Measurements from ENCODE around the gene ZNF335. TPM values are rescaled to one million over a fixed set of nuclear protein-coding genes. Genes with fewer than 3 reads are reported as not detected.
A peak's percentile ranks its signal among the peaks of the same experiment; 100 is the strongest.

ZNF335 gene
- total RNA-seq, 6 donors from 2014 or later, result 17.4 to 41.9 (median 23.0) TPM

GRCh38 chr20:45925821-45926506 is 46.0 kb downstream of the ZNF335 start:
- ATAC-seq (ENCODE audit: low FRiP score in 2 of 2), result no peak
- Histone ChIP-seq H3K27ac (peak overlapping the region in 3 of 4 donors; percentile 14 to 82 (median 72)), H3K4me3 (no peak overlapping the region), H3K27me3 (no peaks in the 10 kb centered on the region), H3K4me1 (peaks cover 8 to 30% (median 23%) of the 10 kb centered on the region in 4 donors), H3K36me3 (no peaks in the 10 kb centered on the region), H3K9me3 (no peaks in the 10 kb centered on the region)
- WGBS, 2 donors, result 76 to 83% methylated on average over 8 to 9 of the region's 9 CpGs
- no peak for DNase-seq
- TF ChIP-seq, protein P1, sequence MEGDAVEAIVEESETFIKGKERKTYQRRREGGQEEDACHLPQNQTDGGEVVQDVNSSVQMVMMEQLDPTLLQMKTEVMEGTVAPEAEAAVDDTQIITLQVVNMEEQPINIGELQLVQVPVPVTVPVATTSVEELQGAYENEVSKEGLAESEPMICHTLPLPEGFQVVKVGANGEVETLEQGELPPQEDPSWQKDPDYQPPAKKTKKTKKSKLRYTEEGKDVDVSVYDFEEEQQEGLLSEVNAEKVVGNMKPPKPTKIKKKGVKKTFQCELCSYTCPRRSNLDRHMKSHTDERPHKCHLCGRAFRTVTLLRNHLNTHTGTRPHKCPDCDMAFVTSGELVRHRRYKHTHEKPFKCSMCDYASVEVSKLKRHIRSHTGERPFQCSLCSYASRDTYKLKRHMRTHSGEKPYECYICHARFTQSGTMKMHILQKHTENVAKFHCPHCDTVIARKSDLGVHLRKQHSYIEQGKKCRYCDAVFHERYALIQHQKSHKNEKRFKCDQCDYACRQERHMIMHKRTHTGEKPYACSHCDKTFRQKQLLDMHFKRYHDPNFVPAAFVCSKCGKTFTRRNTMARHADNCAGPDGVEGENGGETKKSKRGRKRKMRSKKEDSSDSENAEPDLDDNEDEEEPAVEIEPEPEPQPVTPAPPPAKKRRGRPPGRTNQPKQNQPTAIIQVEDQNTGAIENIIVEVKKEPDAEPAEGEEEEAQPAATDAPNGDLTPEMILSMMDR (IDR thresholded peaks at IDR 0.05), result no peak
- TF ChIP-seq POLR2A (IDR thresholded peaks at IDR 0.05) (no peak), EP300 (IDR thresholded peaks at IDR 0.05) (no peak), POLR2AphosphoS5 (IDR thresholded peaks at IDR 0.05) (no peak)

DNA sequence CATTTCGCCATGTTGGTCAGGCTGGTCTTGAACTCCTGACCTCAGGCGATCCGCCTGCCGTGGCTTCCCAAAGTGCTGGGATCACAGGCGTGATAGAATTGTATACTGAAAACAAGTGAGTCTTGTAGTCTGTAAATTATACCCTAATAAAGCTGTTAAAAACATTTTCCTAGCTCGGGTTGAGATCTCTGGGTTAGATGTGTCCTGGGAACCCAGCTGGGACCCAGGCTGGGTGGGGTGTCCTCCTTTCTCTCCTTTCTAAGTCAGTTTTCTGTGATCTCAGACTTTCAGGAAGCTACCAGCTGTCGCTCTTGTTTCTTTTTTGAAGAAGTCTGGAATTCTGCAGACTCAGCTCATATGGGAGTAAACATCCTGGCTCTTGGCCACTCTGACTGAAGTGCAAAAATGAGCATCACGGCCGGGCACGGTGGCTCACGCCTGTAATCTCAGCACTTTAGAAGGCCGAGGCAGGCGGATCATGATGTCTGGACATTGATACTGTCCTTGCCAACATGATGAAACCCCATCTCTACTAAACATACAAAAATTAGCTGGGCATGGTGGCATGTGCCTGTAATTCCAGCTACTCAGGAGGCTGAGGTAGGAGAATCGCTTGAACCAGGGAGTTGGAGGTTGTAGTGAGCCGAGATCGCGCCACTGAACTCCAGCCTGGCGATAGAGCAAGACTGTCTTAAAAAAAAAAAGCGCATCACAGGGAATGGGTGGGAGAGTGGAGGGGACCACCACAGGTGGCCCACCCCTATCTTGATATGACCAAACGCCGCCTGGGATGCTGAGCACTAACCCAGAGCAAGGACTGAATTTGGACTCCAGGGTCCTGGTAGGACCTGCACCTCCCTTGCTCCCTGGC is 47.4 kb downstream of the ZNF335 start:
- H3K27ac ChIP-seq, result peak overlapping the region; percentile 50 to 82 (median 76)
- no peaks in the 10 kb centered on the region for H3K9me3 ChIP-seq
- no peak for TF ChIP-seq EP300 (IDR thresholded peaks at IDR 0.05)
- TF ChIP-seq, protein P1 (IDR thresholded peaks at IDR 0.05), result no peak
- TF ChIP-seq POLR2AphosphoS5 (IDR thresholded peaks at IDR 0.05), result peak in 1 of 2 donors; percentile 10
- peak in 1 of 4 donors; percentile 29 for TF ChIP-seq POLR2A (IDR thresholded peaks at IDR 0.05)
- 54 to 71% methylated on average over 15 to 21 of the region's 21 CpGs for WGBS, 2 donors
- H3K4me3 ChIP-seq, result no peak overlapping the region
- no peaks in the 10 kb centered on the region for H3K27me3 ChIP-seq
- DNase-seq, result no peak
- H3K36me3 ChIP-seq, result no peaks in the 10 kb centered on the region
- H3K4me1 ChIP-seq, result peaks cover 12 to 43% (median 34%) of the 10 kb centered on the region in 4 donors
- peak; percentile 38 to 76 for ATAC-seq (ENCODE audit: low FRiP score in 2 of 2)

GRCh38 chr20:45921337-45922189 is 50.4 kb downstream of the ZNF335 start:
- Histone ChIP-seq H3K9me3 (no peaks in the 10 kb centered on the region), H3K27ac (peak overlapping the region in 2 of 4 donors; percentile 36 to 84), H3K27me3 (no peaks in the 10 kb centered on the region), H3K36me3 (no peaks in the 10 kb centered on the region), H3K4me3 (no peak overlapping the region), H3K4me1 (peaks cover 17 to 58% (median 45%) of the 10 kb centered on the region in 4 donors)
- DNase-seq (no peak), ATAC-seq (ENCODE audit: low FRiP score in 2 of 2) (no peak)
- 73 to 87% methylated on average over 11 of the region's 11 CpGs for WGBS, 2 donors
- TF ChIP-seq POLR2A (IDR thresholded peaks at IDR 0.05) (no peak), EP300 (IDR thresholded peaks at IDR 0.05) (no peak), POLR2AphosphoS5 (IDR thresholded peaks at IDR 0.05) (no peak)
- TF ChIP-seq, protein P1 (IDR thresholded peaks at IDR 0.05), result no peak

DNA sequence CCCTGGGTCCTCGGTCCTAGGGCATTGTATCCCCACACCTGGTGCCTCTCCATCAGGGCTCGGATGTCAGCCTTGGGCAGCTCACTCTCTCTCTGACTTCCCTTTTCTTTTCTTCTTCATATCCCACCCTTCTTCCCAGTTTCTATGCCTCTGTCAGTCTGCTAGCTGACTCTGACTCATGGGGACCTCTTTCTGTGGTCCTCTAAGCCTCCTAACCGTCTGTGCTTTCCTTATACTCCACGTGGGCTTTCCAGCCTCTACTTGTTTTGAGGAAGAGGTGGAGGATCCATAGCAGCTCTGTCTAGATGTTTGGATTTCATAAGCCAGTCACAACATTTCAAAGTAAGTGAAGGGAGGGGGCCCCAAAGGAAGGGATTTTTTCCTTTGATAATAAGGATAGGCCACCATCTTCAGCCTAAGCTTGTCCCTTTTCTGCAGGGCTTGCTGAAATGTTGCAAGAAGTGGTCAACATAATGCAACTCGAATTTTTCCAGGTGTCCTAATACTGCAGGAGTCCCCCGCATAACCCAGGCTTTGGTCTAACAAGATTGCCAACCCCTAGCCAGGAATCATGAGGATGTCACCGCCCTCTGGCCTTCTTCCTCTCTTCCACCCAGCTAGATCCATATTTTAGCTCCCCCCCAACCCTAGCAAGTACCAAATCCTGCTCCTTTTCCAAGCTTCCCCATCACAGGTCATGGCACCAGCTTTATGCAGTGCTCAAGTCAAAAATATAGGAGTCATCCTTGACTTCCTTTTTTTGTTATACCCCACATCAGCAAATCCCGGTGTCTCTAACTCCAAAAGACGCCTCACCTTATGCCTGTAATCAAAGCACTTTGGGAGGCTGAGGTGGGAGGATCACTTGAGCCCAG is 51.3 kb downstream of the ZNF335 start:
- Histone ChIP-seq H3K4me1 (peaks cover 17 to 58% (median 45%) of the 10 kb centered on the region in 4 donors), H3K27me3 (no peaks in the 10 kb centered on the region), H3K27ac (peak overlapping the region; percentile 23 to 84 (median 58)), H3K4me3 (no peak overlapping the region), H3K9me3 (no peaks in the 10 kb centered on the region), H3K36me3 (no peaks in the 10 kb centered on the region)
- TF ChIP-seq, protein P1 (IDR thresholded peaks at IDR 0.05), result no peak
- TF ChIP-seq EP300 (IDR thresholded peaks at IDR 0.05) (no peak), POLR2A (IDR thresholded peaks at IDR 0.05) (no peak), POLR2AphosphoS5 (IDR thresholded peaks at IDR 0.05) (no peak)
- 59 to 72% methylated on average over 9 of the region's 9 CpGs for WGBS, 2 donors
- no peak for DNase-seq
- peak in 1 of 2 donors; percentile 6 for ATAC-seq (ENCODE audit: low FRiP score in 2 of 2)
